WERI-Rb-1 (cell line): ENCODE data around the gene TFDP1.

Experiments used
- DNase-seq: peaks from one replicate; pipeline ENCODE4 v3.0.0-alpha.2; 2020
- H3K27ac ChIP-seq: fragments of 250-450 bp; sonication (Bioruptor Pico); 2 replicates; pipeline ENCODE4 v1.5.1; 2020; ENCODE audit warnings: mild to moderate bottlenecking, moderate library complexity
- H3K27me3 ChIP-seq: fragments of 250-450 bp; sonication (Bioruptor Pico); 2 replicates; pipeline ENCODE4 v1.5.1; 2021; ENCODE audit warnings: mild to moderate bottlenecking, low read depth, moderate library complexity; ENCODE audit not compliant: insufficient read depth, severe bottlenecking
- H3K36me3 ChIP-seq: fragments of 250-450 bp; sonication (Bioruptor Pico); 2 replicates; pipeline ENCODE4 v1.5.1; 2020; ENCODE audit warnings: mild to moderate bottlenecking, moderate library complexity
- H3K4me3 ChIP-seq: 2 replicates; pipeline ENCODE4 v1.5.1; 2011; ENCODE audit warnings: low read depth, mild to moderate bottlenecking, control low read depth, low read length
- H3K9me3 ChIP-seq: fragments of 250-450 bp; sonication (Bioruptor Pico); 2 replicates; pipeline ENCODE4 v1.5.1; 2021; ENCODE audit warnings: mild to moderate bottlenecking, moderate library complexity; ENCODE audit not compliant: severe bottlenecking
- TF ChIP-seq, protein P1 (sequence below): IDR thresholded peaks from 2 replicates; pipeline ENCODE4 v1.5.1; 2011; ENCODE audit warnings: low read depth, mild to moderate bottlenecking, control low read depth, inconsistent platforms, low read length

TFDP1 gene

DNA sequence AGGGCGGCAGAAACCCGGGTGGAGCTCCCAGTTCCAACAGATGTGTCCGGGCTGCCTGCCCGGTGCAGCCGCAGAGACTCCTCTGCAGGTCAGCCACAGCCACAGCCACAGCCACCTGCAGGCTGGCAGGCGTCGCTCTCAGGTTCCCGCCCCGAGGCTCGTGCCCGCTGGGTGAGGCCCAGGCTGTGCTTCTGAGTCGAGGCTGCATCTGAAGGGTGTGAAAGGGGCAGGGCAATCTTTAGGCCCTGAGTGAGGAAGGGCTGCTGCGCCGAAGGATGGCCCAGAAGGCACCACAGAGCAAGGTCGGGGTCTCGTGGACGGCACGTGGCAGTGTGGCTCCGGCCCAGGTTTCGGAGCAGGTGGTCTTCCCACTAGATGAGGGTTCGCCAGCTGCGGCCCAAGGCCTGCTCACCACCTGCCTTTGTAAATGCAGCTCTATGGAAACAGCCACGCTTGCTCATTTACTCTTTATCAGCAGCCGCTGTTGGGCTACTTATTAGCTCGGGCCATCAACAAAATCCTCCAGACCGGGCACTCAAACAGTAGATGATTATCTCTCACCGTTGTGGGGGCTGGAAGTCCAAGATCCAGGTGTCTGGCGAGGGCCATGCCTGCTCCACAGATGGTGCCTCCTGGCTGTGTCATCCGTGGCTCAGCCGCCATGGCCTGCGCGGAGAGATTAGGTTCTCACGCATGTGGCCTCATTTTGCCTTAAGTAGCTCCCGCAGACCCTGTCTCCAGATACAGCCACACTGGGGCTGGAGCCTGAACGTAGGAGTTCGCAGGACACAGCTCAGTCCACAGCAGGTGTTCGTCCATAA, 40.3 kb upstream of the TFDP1 start:
- Histone ChIP-seq H3K36me3 (peaks cover 52% of the 10 kb centered on the region), H3K27me3 (no peaks in the 10 kb centered on the region), H3K27ac (peak overlapping the region; percentile 91), H3K4me3 (no peak overlapping the region), H3K9me3 (peaks cover 4% of the 10 kb centered on the region)
- TF ChIP-seq, protein P1, sequence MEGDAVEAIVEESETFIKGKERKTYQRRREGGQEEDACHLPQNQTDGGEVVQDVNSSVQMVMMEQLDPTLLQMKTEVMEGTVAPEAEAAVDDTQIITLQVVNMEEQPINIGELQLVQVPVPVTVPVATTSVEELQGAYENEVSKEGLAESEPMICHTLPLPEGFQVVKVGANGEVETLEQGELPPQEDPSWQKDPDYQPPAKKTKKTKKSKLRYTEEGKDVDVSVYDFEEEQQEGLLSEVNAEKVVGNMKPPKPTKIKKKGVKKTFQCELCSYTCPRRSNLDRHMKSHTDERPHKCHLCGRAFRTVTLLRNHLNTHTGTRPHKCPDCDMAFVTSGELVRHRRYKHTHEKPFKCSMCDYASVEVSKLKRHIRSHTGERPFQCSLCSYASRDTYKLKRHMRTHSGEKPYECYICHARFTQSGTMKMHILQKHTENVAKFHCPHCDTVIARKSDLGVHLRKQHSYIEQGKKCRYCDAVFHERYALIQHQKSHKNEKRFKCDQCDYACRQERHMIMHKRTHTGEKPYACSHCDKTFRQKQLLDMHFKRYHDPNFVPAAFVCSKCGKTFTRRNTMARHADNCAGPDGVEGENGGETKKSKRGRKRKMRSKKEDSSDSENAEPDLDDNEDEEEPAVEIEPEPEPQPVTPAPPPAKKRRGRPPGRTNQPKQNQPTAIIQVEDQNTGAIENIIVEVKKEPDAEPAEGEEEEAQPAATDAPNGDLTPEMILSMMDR, result no peak
- DNase-seq, result peak; percentile 96

DNA sequence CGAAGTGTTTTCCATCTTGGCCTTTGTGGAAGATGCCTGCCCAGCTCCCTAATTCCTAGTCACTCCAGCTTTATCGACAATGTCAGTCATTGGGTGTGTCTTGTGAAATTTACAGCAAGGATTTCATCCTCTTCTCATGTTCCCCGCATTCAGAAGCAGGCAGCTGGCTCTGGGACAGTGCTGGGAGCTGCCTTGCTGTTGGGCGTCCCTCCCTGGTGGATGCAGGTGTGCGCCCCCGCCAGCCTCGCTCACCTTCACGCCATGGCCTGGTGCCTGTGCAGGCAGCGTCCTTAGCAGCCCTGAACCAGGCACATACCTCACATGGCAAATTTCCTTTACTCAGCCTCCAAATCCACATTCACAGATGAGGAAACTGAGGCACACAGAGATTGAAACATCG, 39.7 kb upstream of the TFDP1 start:
- TF ChIP-seq, protein P1, result no peak
- H3K36me3 ChIP-seq, result peaks cover 48% of the 10 kb centered on the region
- H3K27me3 ChIP-seq, result no peaks in the 10 kb centered on the region
- DNase-seq, result no peak
- peak overlapping the region; percentile 91 for H3K27ac ChIP-seq
- H3K4me3 ChIP-seq, result no peak overlapping the region
- peaks cover 4% of the 10 kb centered on the region for H3K9me3 ChIP-seq

DNA sequence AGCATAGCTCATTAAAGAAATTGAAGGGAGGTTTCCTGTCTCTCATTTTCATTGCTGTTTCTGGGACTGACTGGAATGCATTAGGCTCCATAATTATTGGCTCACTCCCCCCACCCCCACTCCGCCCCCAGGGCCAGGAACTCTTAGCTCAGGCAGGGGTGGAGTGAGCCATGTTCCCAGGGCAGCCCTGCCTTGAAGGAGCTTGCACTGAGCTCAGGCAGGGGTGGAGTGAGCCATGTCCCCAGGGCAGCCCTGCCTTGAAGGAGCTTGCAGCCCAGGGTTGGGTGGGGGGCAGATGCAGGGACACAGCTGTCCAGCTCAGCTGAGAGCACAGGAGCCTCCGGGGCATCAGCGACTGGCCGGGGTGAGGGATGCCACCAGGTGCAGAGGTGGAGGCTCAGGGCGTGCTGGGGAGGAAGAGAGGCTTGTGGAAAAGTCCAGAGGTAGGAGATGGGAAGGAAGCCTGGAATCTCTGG, 39.1 kb upstream of the TFDP1 start:
- H3K27ac ChIP-seq, result peak overlapping the region; percentile 91
- peaks cover 44% of the 10 kb centered on the region for H3K36me3 ChIP-seq
- peaks cover 4% of the 10 kb centered on the region for H3K9me3 ChIP-seq
- TF ChIP-seq, protein P1, result no peak
- peak; percentile 58 for DNase-seq
- H3K4me3 ChIP-seq, result no peak overlapping the region
- no peaks in the 10 kb centered on the region for H3K27me3 ChIP-seq

DNA sequence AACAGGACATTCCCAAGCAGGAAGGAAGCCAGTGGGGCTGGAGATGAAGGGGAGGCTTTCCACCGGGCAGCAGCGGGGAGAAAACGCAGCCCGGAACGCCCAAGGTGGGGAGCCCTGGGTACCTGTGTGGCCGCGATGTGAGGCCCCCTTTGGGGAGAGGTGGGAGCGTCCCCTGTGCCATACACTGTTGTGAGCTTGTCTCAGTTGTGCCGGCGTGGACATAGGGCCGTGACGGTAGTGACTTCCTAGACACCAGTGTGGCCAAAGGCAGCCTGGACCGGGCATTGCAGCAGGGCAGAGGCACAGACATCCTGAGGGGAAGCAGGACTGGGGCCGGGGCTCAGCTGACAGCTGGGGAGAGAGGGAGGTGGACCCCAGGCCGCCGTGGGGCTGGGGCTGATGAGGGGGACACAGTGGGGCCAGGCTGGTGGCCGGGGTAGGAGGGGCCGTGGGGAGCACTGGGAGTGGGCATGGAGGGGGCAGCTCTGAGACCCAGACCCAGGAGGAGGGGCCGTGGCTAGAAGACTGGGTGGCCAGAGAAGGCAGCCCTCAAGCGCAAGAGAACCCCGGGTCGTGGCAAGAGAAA, 38.5 kb upstream of the TFDP1 start:
- Histone ChIP-seq H3K4me3 (no peak overlapping the region), H3K27me3 (no peaks in the 10 kb centered on the region), H3K9me3 (no peaks in the 10 kb centered on the region), H3K36me3 (peaks cover 44% of the 10 kb centered on the region), H3K27ac (peak overlapping the region; percentile 91)
- TF ChIP-seq, protein P1, result no peak
- peak; percentile 30 for DNase-seq

DNA sequence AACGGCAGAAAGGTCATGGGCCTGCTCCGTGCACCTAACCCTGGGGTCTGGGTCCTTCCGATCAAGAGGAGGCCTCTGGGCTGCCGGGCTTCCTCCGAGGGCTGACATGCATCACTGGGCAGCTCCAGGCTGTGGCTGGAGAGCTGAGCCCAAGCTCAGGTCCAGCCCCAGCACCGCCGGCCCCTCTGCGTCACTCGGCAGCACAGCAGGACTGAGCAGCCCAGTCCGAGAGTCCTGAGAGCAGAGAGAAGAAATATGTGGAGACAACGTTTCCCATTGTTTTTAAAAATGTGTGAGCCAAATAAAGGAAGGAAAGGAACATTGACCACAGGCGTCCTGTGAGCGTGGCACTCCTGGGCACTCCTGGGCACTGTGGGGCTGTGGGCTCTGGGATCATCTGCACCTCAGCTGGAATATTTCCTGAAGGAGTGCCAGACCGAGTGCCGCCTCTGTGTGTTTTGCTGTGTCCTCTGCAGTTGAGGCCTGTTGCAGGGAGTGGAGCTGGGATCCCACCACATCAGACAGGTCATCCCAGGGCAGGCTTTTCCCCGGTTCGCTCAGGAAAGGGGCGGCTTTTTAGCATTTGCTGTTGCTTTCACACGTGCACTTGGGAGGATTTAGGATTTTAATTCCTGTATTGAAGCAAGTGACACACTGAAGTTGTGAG, 37.8 kb upstream of the TFDP1 start:
- peak; percentile 81 for DNase-seq
- peak overlapping the region; percentile 91 for H3K27ac ChIP-seq
- H3K27me3 ChIP-seq, result no peaks in the 10 kb centered on the region
- H3K9me3 ChIP-seq, result no peaks in the 10 kb centered on the region
- TF ChIP-seq, protein P1, result no peak
- no peak overlapping the region for H3K4me3 ChIP-seq
- peaks cover 51% of the 10 kb centered on the region for H3K36me3 ChIP-seq
